Esophagus muscularis mucosa (tissue), 4 donors: ENCODE measurements around the gene WFDC12. TPM values are rescaled to one million over a fixed set of nuclear protein-coding genes. Genes with fewer than 3 reads are reported as not detected.

Experiments
- DNase-seq: peaks from one replicate; pipeline ENCODE4 v3.0.0-alpha.2; 2017; ENCODE audit errors: extremely low spot score
- H3K27ac ChIP-seq, 4 donors: fragments of 200-600 bp; sonication (generic); replicated peaks in 1 of 4; 1 replicate in 3 of 4; 2 replicates in 1 of 4; pipeline ENCODE4 v1.5.1; 2016 to 2019; ENCODE audit warnings: mild to moderate bottlenecking in 1 of 4
- H3K27me3 ChIP-seq, 4 donors: fragments of 200-600 bp; sonication (generic); one replicate each; pipeline versions ENCODE4 v1.5.1 to v1.6.0; 2016 to 2019
- H3K36me3 ChIP-seq, 4 donors: fragments of 200-600 bp; sonication (generic); one replicate each; pipeline ENCODE4 v1.5.1; 2016 to 2019
- H3K4me1 ChIP-seq, 4 donors: fragments of 200-600 bp; sonication (generic); one replicate each; pipeline ENCODE4 v1.5.1; 2016 to 2019
- H3K4me3 ChIP-seq, 4 donors: fragments of 200-600 bp; sonication (generic); 1 replicate in 2 of 4; 2 replicates in 2 of 4; pipeline ENCODE4 v1.5.1; 2016 to 2019; ENCODE audit warnings: mild to moderate bottlenecking in 4 of 4, moderate library complexity in 1 of 4
- H3K9me3 ChIP-seq, 4 donors: fragments of 200-600 bp; sonication (generic); 1 replicate in 3 of 4; 2 replicates in 1 of 4; pipeline ENCODE4 v1.5.1; 2016 to 2019
- CTCF ChIP-seq, 3 experiments: fragments of 200-600 bp in 2 of 3; fragments of 450-650 bp in 1 of 3; sonication (generic) in 2 of 3; IDR thresholded peaks; one replicate each; pipeline ENCODE4 v1.5.1; 2017 to 2019; ENCODE audit warnings: antibody characterized with exemption in 3 of 3, mild to moderate bottlenecking in 2 of 3, moderate library complexity in 1 of 3
- EP300 ChIP-seq: sonication (generic); formaldehyde crosslinking; IDR thresholded peaks from one replicate; pipeline ENCODE4 v1.6.1; 2017; ENCODE audit warnings: antibody characterized with exemption
- POLR2A ChIP-seq: fragments of 450-650 bp; IDR thresholded peaks from one replicate; pipeline ENCODE4 v1.6.1; 2017; ENCODE audit warnings: antibody characterized with exemption, moderate library complexity, mild to moderate bottlenecking, low read depth
- POLR2AphosphoS5 ChIP-seq, 2 donors: sonication (generic); formaldehyde crosslinking; IDR thresholded peaks; one replicate each; pipeline ENCODE4 v1.6.1; 2017; ENCODE audit warnings: antibody characterized with exemption in 2 of 2
- WGBS: methylation state at CpG from one replicate; pipeline ENCODE4 v1.1.5; 2018; 5-methylcytosine and 5-hydroxymethylcytosine counted together
- intact Hi-C: fragments of 100-400 bp; cut with DNase I; formaldehyde crosslinking; loops from one replicate; pipeline ENCODE4 v1.15.1; 2023
- total RNA-seq, 4 donors: library from RNA; depleted of rRNA; stranded (reverse); fragments of >200 nt; gene quantifications; one replicate each; pipeline versions ENCODE4 v1.1.0 to v1.2.1, GENCODE V29; 2016

The WFDC12 gene
- total RNA-seq, 4 donors from 2014 or later: not detected

- intact Hi-C loops: loop anchor here (5.0 kb wide), 2 partner anchors 55 to 85 kb away; no protein-coding TSS in a partner anchor
- TF ChIP-seq CTCF (IDR thresholded peaks at IDR 0.05) (peak in 1 of 3 experiments; percentile 24), EP300 (no peak)
- Histone ChIP-seq H3K27me3 (peaks cover 0 to 72% (median 32%) of the 10 kb centered on the region in 4 donors), H3K27ac (no peak overlapping the region), H3K4me3 (peak overlapping the region; percentile 13 to 39 (median 30)), H3K36me3 (no peaks in the 10 kb centered on the region), H3K9me3 (no peaks in the 10 kb centered on the region), H3K4me1 (peaks cover 6 to 30% (median 20%) of the 10 kb centered on the region in 4 donors)
- 61% methylated on average over 14 of the region's 56 CpGs for WGBS
- DNase-seq: no peak
Observed at GRCh38 chr20:45097485-45098102, 26.7 kb downstream of the WFDC12 start.

GRCh38 chr20:45096781-45097180 is 27.5 kb downstream of the WFDC12 start:
- intact Hi-C loops: loop anchor here (5.0 kb wide), 2 partner anchors 54 to 84 kb away; no protein-coding TSS in a partner anchor
- 84% methylated on average over 9 of the region's 9 CpGs for WGBS
- Histone ChIP-seq H3K4me3 (no peak overlapping the region), H3K4me1 (peaks cover 6 to 30% (median 20%) of the 10 kb centered on the region in 4 donors), H3K36me3 (no peaks in the 10 kb centered on the region), H3K27ac (no peak overlapping the region), H3K27me3 (peaks cover 0 to 69% (median 32%) of the 10 kb centered on the region in 4 donors), H3K9me3 (no peaks in the 10 kb centered on the region)
- no peak for DNase-seq
- TF ChIP-seq POLR2AphosphoS5 (IDR thresholded peaks at IDR 0.05) (no peak), POLR2A (no peak), EP300 (no peak), CTCF (IDR thresholded peaks at IDR 0.05) (no peak)

- Histone ChIP-seq H3K36me3 (no peaks in the 10 kb centered on the region), H3K4me1 (peaks cover 6 to 28% (median 17%) of the 10 kb centered on the region in 4 donors), H3K27ac (no peak overlapping the region), H3K27me3 (peaks cover 0 to 60% (median 28%) of the 10 kb centered on the region in 4 donors), H3K4me3 (no peak overlapping the region), H3K9me3 (no peaks in the 10 kb centered on the region)
- TF ChIP-seq CTCF (IDR thresholded peaks at IDR 0.05): peak; percentile 52 to 79 (median 64)
- no peak for TF ChIP-seq POLR2A
- DNase-seq: no peak
- 8% methylated on average over 2 of the region's 7 CpGs for WGBS
- intact Hi-C loops: loop anchor here (5.0 kb wide), 2 partner anchors 54 to 84 kb away; no protein-coding TSS in a partner anchor
Observed at GRCh38 chr20:45095805-45096238, 28.4 kb downstream of the WFDC12 start.

- no peak for TF ChIP-seq CTCF (IDR thresholded peaks at IDR 0.05)
- no peak for TF ChIP-seq EP300
- no peak for TF ChIP-seq POLR2A
- no peak for TF ChIP-seq POLR2AphosphoS5 (IDR thresholded peaks at IDR 0.05)
- peaks cover 0 to 52% (median 26%) of the 10 kb centered on the region in 4 donors for H3K27me3 ChIP-seq
- no peak overlapping the region for H3K4me3 ChIP-seq
- no peaks in the 10 kb centered on the region for H3K9me3 ChIP-seq
- H3K36me3 ChIP-seq: no peaks in the 10 kb centered on the region
- H3K4me1 ChIP-seq: peaks cover 6 to 23% (median 13%) of the 10 kb centered on the region in 4 donors
- DNase-seq: no peak
- WGBS: 99% methylated on average over 9 of the region's 11 CpGs
- intact Hi-C loops: loop anchor here (5.0 kb wide), 2 partner anchors 53 to 83 kb away; no protein-coding TSS in a partner anchor
- no peak overlapping the region for H3K27ac ChIP-seq
Observed at GRCh38 chr20:45094864-45095574, 29.2 kb downstream of the WFDC12 start.
